OCI-LY7 (cell line): ENCODE results near the gene RAB3B.

ENCODE experiments used
- CTCF ChIP-seq: fragments of 200-600 bp; sonication (generic); conservative IDR thresholded peaks from 2 replicates; pipeline ENCODE4 v1.5.1; 2014; ENCODE audit warnings: mild to moderate bottlenecking, antibody characterized with exemption, low read length, moderate library complexity, mixed read lengths
- EZH2phosphoT487 ChIP-seq: fragments of 200-600 bp; sonication (generic); IDR thresholded peaks from 2 replicates; pipeline ENCODE4 v1.6.1; 2018; ENCODE audit warnings: low read depth, borderline replicate concordance, mild to moderate bottlenecking, mixed run types, antibody characterized with exemption, low read length, moderate library complexity, mixed read lengths

GRCh38 chr1:51963592-51964308 is 26.8 kb downstream of the RAB3B start:
- TF ChIP-seq CTCF (no peak), EZH2phosphoT487 (no peak)
